Caki2 (cell line): ENCODE measurements around the gene TNFRSF14. TPM values are rescaled to one million over a fixed set of nuclear protein-coding genes. Genes with fewer than 3 reads are reported as not detected.

Experiments
- DNase-seq: peaks from one replicate; pipeline ENCODE4 v3.0.0-alpha.2; 2015; ENCODE audit warnings: low read depth
- in situ Hi-C: cut with HindIII; loops from 2 replicates; pipeline ENCODE4 v1.10.0; 2016; ENCODE audit warnings: low sequenced_read_pairs, low pct_unique_long_range_greater_than_20kb, mixed read lengths
- total RNA-seq: library from RNA; depleted of rRNA; stranded (reverse); fragments of >200 nt; shearing (Covaris generic); gene quantifications from 2 replicates; pipeline ENCODE4 v1.2.3, GENCODE V29; 2014; ENCODE audit warnings: low replicate concordance

The TNFRSF14 gene
- total RNA-seq, 1 experiment from 2014 or later = not detected

DNA sequence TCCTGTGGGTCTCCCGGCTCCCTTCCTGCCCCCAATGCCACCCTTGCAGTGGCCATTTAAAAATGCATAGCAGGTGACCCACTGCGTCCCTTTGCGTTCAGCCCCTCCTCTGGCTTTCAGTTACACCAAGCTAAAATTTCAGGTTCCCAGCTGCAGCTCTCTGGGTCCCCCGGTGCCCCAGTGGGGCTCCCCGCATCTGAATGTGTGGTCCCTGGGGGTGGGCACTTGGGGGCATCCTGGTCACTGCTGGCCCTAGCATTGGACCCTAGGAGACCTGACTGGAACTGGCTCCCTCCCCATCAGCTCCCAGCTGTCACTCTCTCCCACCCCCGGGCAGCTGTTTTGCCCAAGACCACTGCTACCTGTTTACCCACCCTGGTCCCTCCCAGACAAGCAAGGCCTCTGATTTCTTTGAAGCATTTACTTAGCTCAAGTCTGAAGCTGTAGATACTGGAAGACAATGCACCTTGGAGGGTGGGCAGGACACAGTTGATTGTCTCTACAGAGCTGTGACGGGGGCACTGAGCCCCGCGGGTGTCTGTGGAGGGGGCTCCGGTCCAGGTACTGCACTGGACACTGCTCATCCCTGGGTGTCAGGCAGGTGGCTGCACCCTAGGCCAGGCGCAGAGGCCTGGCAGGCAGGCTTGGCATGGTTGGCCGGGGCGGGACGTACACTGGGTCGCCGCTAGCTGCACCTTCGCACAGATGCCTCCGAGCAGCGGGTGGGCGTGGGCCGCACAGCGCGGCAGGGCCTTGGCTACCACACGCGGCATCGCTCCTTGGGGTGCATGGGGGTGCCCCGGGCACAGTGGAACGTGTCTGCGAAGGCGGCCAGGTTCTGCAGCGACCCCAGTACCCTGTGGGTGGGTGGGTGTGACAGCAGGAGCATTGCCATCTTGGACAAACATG is 34.3 kb downstream of the TNFRSF14 start:
- in situ Hi-C loops = no loop called here
- DNase-seq = no peak

- DNase-seq = no peak
- in situ Hi-C loops = no loop called here
Measured at GRCh38 chr1:2591233-2591580, 35.0 kb downstream of the TNFRSF14 start.

DNA sequence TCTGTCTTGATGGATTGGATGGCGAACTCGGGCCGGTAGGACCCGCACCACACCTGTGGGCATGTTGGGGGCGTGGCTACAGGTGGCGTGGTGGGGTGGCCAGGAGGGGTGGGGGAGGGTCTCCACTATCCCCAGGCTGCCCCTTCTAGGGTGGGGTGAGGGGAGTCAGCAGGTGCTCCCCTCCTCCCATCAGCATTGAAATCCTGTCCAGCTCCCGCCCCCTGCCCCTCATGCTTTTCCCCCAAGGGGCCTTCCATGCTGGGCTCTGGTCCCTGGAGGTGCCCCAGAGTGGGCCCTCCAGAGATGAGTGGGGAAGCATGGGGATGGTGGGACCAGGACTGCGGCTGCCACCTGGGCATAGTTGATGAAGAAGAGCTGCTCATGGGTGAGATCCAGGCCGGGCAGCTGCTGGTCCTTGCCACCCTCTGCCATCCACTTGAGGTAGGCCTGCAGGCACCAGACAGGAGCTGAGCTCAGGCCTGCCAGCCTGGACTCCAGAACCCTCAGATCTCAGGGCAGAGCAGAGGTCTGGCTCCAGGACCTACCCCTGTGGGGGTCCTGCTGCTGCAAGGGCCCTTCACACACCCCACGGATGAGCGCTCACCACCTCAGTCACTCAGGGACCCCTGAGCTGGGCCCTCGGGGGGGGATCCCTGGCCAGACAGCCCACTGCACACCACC is 35.5 kb downstream of the TNFRSF14 start:
- DNase-seq = no peak
- in situ Hi-C loops = no loop called here

GRCh38 chr1:2592672-2593071 is 36.5 kb downstream of the TNFRSF14 start:
- in situ Hi-C loops = no loop called here

GRCh38 chr1:2593251-2593878 is 37.2 kb downstream of the TNFRSF14 start:
- in situ Hi-C loops = no loop called here
- no peak for DNase-seq

More at GRCh38 chr1:2592672-2593071, 36.5 kb downstream of the TNFRSF14 start:
- no peak for DNase-seq

DNA sequence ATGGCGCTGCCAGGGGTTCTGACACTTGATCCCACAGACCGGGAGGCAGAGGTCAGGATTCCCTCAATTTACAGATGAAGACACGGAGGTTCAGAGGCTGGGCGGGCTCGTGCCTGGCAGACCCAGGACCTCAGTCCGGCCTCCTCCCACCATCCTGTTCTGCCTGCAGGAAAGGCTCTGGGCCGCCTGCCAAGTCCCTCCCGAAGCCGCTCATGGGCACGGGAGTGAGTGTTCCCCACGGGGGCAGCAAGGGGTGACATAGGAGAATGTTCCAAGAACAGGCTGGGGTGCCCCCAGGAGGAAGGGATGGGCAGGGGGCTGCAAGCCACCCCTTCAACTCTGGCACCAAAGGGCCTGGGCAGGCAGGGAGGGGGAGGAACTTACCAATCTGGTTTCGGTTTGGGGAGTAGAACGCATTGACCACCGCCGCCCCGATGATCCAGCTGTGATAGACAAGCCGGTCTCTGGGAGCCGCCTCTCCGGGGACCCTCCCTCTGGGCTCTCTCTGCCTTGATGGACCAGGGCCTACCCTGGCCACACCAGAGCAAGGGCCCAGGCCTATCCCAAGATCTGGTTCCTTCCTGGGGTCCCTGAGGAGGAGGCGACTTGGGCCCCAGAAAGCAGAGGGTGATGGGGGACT is 38.0 kb downstream of the TNFRSF14 start:
- no peak for DNase-seq
- in situ Hi-C loops = no loop called here

DNA sequence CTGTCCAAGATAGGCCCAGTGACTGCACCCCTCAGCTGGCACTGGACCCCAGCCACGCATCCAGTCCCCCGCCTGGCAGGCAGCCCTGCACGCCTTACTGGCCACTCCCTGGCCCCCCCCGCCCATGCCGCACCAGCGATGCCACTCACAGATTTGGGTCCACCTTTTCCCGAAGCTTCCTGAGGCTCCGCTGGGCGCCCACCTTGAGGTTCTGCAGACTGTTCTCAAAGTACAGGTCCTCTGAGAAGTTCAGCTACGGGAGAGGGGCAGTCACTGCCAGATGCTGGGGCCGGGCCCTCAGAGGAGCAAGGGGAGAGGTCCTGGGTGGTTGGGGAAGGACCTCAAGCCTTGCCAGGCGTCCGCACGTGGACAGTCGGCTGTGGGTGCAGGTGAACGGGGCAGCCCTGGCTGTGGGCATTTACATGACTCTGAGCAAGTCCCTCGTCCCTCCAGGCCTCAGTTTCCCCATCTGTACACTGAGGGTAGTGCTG is 38.5 kb downstream of the TNFRSF14 start:
- in situ Hi-C loops = no loop called here
- no peak for DNase-seq

DNA sequence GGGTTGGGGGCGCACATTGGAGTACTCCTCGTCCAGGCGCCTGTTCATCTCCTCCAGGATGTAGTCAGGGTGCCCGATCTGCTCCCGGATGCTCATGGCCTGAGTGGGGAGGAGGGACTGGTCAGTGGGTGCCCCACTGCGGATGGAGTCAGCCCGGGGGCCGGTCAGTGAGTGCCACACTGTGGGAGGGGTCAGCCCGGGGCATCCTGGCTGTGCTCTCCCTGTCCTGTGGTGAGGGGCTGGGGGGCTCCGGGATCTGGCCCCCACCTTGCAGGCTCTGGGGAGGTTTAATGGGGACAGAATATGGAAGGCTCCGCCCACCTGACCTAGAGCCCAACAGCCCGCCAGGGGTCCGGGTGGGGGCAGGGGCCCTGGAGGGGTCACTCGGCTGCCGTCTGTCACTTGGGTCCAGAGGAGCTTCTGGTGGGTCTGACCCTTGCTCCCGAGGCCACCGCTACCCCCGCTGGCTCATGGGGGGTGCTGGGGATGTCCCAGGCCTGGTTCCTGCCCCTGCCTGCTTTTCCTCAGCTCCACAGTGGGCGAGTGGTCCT is 39.2 kb downstream of the TNFRSF14 start:
- in situ Hi-C loops = no loop called here
- DNase-seq = no peak

- in situ Hi-C loops = no loop called here
Measured at GRCh38 chr1:2595812-2596529, 39.8 kb downstream of the TNFRSF14 start.

GRCh38 chr1:2596530-2597333 is 40.6 kb downstream of the TNFRSF14 start:
- DNase-seq = no peak
- in situ Hi-C loops = no loop called here

More at GRCh38 chr1:2595812-2596529, 39.8 kb downstream of the TNFRSF14 start:
- no peak for DNase-seq

DNA sequence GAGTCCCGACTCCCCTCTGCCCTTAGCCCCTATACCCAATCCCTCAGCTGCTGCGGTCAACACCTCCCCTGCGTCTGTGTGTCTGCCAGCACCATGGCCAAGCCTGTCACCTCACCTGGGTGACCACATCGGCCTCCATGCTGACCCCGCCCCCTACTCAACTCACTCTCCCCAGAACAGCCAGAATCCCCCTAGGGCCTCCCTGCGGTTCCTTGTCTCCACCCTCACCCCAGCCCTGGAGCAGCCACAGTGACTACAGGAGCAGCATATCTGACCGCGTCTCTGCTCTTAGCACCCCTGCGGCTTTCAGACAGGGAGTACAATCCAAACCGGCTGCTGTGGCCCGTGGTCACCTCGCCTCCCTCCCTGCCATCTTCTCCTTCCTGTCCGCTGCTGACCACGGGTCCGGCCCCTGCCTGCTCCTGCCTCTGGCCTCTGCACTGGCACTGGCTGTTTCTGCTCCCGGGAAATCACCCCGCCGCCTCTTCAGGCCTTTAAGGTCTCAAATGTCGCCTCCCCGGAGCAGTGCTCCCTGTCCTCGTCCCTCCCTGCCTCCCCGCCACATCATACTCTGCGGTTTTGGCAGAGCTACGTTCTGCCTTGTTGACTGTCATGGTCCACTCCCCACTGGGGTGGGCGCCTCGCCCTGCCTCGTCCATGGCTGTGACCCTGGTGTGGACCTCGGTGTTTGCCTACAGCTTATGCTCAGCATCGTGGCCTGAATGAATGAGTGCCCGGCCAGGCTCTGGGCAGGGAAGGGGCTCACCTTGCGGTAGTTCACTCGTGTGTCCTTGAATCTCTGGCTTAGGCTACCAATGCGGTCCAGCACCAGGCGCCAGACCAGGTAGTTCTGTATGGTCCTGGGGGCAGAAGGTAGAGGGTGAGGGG is 41.5 kb downstream of the TNFRSF14 start:
- in situ Hi-C loops = no loop called here
- no peak for DNase-seq

DNA sequence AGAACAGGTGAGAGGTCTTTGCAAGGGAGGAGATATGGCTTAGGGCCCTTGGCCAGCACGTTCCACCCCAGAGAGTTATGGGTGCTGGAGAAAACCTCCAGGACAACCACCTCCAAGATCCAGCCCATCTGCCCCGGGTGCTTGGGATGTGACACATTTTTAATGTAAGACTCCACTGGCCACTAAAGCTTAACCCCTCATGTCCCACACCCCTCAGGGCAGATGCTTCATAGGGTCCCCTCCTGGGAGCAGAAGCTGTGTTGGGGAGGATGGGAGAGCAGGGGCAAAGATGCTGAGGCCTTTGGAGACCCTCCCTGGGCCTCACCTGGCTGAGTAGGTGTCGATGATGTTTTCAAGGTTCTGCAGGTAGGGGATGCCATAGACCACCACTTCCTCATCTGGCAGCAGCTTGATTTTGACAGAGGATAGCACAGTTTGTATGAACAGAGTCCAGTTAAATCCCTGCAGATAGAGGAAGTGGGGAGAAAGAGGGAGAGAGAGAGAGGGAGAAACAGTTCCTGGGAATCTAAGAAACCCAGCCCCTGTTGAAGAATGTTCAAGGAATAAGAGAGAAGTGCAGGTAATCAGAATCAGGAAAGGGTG is 42.3 kb downstream of the TNFRSF14 start:
- DNase-seq = no peak
- in situ Hi-C loops = no loop called here

- DNase-seq = no peak
- in situ Hi-C loops = no loop called here
Measured at GRCh38 chr1:2601721-2602303, 45.6 kb downstream of the TNFRSF14 start.

GRCh38 chr1:2602311-2602835 is 46.2 kb downstream of the TNFRSF14 start:
- DNase-seq = no peak
- in situ Hi-C loops = no loop called here

GRCh38 chr1:2602866-2603520 is 46.8 kb downstream of the TNFRSF14 start:
- in situ Hi-C loops = no loop called here
- no peak for DNase-seq
